Measurements from ENCODE around the gene PANK2. TPM values are rescaled to one million over a fixed set of nuclear protein-coding genes. Genes with fewer than 3 reads are reported as not detected.

PANK2 gene
- total and polyA plus RNA-seq, 2 of the 8 experiments (the other 6 are each of a cell fraction or from before 2014, with no cell fraction given), result 17.1 to 57.5 TPM

DNA sequence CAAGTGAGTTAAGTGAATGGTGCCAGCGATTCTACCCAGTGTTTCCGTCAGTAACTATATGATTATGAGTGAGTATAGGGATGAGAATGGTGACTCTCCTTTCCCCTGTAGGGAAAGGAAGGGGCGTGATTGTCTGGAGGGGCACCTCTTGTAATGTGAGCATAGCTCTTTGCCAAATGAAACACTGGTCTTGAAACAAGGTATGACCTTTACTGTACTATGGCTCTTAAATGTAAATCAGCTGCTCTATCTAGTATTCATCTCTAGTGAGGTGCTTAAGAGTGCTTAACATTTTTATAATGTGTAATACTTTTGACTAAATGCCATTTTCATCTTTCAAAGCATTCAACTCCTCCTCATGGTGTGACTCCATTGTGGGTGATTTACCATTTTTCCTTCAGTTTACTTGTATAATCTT, 11.0 kb downstream of the PANK2 start:
- H2AK5ac ChIP-seq (ENCODE audit: low read depth, low read length), result no peak overlapping the region
- 89% methylated on average over 3 of the region's 3 CpGs; no CpG with 5 or more reads in 1 of the 2 experiments for WGBS, 2 experiments (ENCODE audit: extremely low coverage in 1 of 2, insufficient coverage in 1 of 2, insufficient read length in 1 of 2, insufficient replicate concordance in 2 of 2, low coverage in 1 of 2, low lambda C conversion rate in 2 of 2, missing lambda C conversion rate in 1 of 2)
- no peak overlapping the region for H3K23ac ChIP-seq (ENCODE audit: insufficient read length)
- H4K8ac ChIP-seq (ENCODE audit: extremely low read depth, insufficient read depth, low read length), result no peak overlapping the region
- no peak overlapping the region for H3K56ac ChIP-seq (replicated peaks; ENCODE audit: insufficient read length, low read depth, low read length)
- POLR2A ChIA-PET (ENCODE audit: partially characterized antibody), result interaction anchor here (0.6 kb wide), 2 partner anchors 9 to 10 kb away, joined by 3 read pairs; no protein-coding TSS in a partner anchor
- H4K20me1 ChIP-seq (replicated peaks in 1 of 2; ENCODE audit: control insufficient read depth in 1 of 2, insufficient read depth in 2 of 2, low read length in 2 of 2), result peaks cover 25 to 28% of the 10 kb centered on the region in 2 experiments
- H4K91ac ChIP-seq (replicated peaks; ENCODE audit: insufficient read length, low read length), result no peak overlapping the region
- DNase-seq (ENCODE audit: low read depth in 1 of 2, low spot score in 2 of 2) (no peak), FAIRE-seq (no peak)
- no peak overlapping the region for H4K5ac ChIP-seq (ENCODE audit: insufficient read length, low read depth, low read length)
- H3K27ac ChIP-seq (ENCODE audit: low read depth, low read length), result no peak overlapping the region
- H3K23me2 ChIP-seq (ENCODE audit: low read depth, low read length), result no peaks in the 10 kb centered on the region
- no peak overlapping the region for H3K9ac ChIP-seq (replicated peaks in 1 of 4; ENCODE audit: extremely low read depth in 1 of 4, low read depth in 3 of 4, low read length in 3 of 4)
- no peak overlapping the region for H2BK120ac ChIP-seq (replicated peaks; ENCODE audit: low read depth, low read length)
- H2BK12ac ChIP-seq (ENCODE audit: low read depth, low read length), result no peak overlapping the region
- H3K4ac ChIP-seq (replicated peaks; ENCODE audit: insufficient read length, low read depth, low read length), result no peak overlapping the region
- H3K4me2 ChIP-seq (ENCODE audit: insufficient read depth in 1 of 2, low read depth in 2 of 2, low read length in 2 of 2), result no peak overlapping the region
- H3K27me3 ChIP-seq (replicated peaks in 1 of 4; ENCODE audit: control insufficient read depth in 3 of 4, extremely low read depth in 1 of 4, insufficient read depth in 3 of 4, low read length in 3 of 4), result no peaks in the 10 kb centered on the region
- no peak overlapping the region for H2BK5ac ChIP-seq (ENCODE audit: low read depth, low read length)
- H2AFZ ChIP-seq (ENCODE audit: low read length), result no peak overlapping the region
- peaks cover 0 to 3% (median 0%) of the 10 kb centered on the region in 4 experiments; a peak in 2 of 7 replicates for H3K4me1 ChIP-seq (replicated peaks in 1 of 4; ENCODE audit: control insufficient read depth in 3 of 4, insufficient read depth in 4 of 4, low read length in 3 of 4)
- no peak overlapping the region for H2BK20ac ChIP-seq (ENCODE audit: low read length)
- no peaks in the 10 kb centered on the region for H3K9me3 ChIP-seq (ENCODE audit: insufficient read depth in 2 of 2, low read depth in 1 of 2, low read length in 1 of 2)
- H2BK15ac ChIP-seq (ENCODE audit: low read length), result no peak overlapping the region
- no peak overlapping the region for H3K18ac ChIP-seq (ENCODE audit: extremely low read depth, low read length)
- H3K79me1 ChIP-seq (ENCODE audit: low read depth, low read length), result no peaks in the 10 kb centered on the region; the same call in 1 of the 2 replicates
- peaks cover 0 to 13% (median 0%) of the 10 kb centered on the region in 4 experiments; a peak in 2 of 8 replicates for H3K36me3 ChIP-seq (ENCODE audit: control insufficient read depth in 2 of 4, insufficient read depth in 4 of 4, low read length in 3 of 4)
- H3K14ac ChIP-seq (ENCODE audit: insufficient read length), result no peak overlapping the region
- H3K4me3 ChIP-seq (ENCODE audit: extremely low read depth in 1 of 4, insufficient read depth in 2 of 4, low read depth in 3 of 4, low read length in 4 of 4), result no peak overlapping the region
- CTCF ChIA-PET (ENCODE audit: partially characterized antibody), result no interaction called here
- H3K79me2 ChIP-seq (ENCODE audit: control insufficient read depth in 1 of 2, insufficient read depth in 2 of 2, low read length in 2 of 2), result peaks cover 46 to 98% of the 10 kb centered on the region in 2 experiments
- TF ChIP-seq JUN (IDR thresholded peaks at IDR 0.05; ENCODE audit: low read depth, low read length), result no peak
